Occipital lobe (tissue), 2 donors: ENCODE results near the gene WDR55. TPM values are rescaled to one million over a fixed set of nuclear protein-coding genes. Genes with fewer than 3 reads are reported as not detected.
A peak's percentile ranks its signal among the peaks of the same experiment; 100 is the strongest.
"Not testable (repeated sequence)": the region's sequence is repeated elsewhere in the genome, so short reads cannot be mapped to it uniquely, and the experiment has no call there.

Source experiments
- DNase-seq: peaks from one replicate; lab custom pipeline; 2025; lab: John Stamatoyannopoulos, UW
- total RNA-seq: library from RNA; depleted of rRNA; stranded (reverse); fragments of >200 nt; gene quantifications from one replicate; pipeline ENCODE4 v1.2.3, GENCODE V29; 2014

Gene WDR55
- total RNA-seq, 1 donor from 2014 or later = 14.2 TPM

DNA sequence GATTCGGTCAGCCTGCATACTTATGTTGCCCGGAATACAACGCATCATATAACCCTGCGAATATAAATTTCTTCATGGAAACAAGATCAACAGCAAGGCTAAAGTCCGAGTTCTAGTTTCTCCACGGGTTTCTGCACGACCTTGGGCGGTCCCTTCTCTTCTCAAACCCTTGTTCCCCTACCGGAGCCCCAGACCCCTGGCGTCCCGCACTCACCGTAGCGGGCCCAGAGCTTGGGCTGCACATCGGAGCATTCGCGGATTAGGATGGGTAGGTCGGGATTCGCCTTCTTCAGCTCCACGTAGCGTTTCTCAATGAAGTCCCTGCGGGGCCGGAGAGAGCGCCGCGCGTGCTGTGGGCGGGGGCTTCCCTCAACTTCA, 17.7 kb upstream of the WDR55 start:
- DNase-seq = no peak

- no peak for DNase-seq
These were observed 5.8 kb upstream of the WDR55 start for GRCh38 chr5:140658870-140659269.

DNA sequence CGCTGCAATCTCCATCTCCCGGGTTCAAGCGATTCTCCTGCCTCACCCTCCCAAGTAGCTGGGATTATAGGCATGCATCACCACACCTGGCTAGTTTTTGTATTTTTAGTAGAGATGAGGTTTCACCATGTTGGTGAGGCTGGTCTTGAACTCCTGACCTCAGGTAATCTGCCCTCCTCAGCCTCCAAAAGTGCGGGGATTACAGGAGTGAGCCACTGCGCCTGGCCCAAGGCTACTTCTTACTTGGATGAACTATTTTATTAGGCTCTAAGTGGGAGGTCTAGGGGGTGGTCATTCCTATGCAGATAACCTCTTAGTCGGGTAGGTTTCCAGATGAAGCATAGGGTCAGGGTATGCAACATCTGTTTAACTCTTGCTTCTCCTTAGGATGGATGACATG, 4.3 kb upstream of the WDR55 start:
- DNase-seq = not testable (repeated sequence)

GRCh38 chr5:140664030-140664358, 710 bp upstream of the WDR55 start:
- DNase-seq = no peak

DNA sequence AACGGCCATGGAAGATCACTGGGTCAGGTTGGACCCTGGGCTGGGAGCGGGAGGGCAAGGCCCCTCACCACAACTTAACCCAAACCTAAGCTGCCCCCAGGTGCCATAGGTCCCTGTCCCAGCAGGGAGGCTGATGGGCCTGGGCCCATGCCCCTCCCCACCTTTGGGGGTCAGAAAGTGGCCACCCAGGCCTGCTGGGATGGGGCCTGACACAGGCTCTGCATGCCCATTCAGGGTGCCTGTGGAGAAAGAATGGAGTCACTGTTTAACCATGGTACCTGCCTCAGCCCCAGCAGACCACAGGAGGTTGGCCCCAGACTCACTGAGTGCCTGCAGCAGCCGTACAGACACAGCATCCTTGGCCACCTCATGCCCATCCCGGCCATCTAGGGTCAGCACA, 6.3 kb downstream of the WDR55 start:
- not testable (repeated sequence) for DNase-seq

GRCh38 chr5:140671472-140672125, 6.9 kb downstream of the WDR55 start:
- DNase-seq = no peak

DNA sequence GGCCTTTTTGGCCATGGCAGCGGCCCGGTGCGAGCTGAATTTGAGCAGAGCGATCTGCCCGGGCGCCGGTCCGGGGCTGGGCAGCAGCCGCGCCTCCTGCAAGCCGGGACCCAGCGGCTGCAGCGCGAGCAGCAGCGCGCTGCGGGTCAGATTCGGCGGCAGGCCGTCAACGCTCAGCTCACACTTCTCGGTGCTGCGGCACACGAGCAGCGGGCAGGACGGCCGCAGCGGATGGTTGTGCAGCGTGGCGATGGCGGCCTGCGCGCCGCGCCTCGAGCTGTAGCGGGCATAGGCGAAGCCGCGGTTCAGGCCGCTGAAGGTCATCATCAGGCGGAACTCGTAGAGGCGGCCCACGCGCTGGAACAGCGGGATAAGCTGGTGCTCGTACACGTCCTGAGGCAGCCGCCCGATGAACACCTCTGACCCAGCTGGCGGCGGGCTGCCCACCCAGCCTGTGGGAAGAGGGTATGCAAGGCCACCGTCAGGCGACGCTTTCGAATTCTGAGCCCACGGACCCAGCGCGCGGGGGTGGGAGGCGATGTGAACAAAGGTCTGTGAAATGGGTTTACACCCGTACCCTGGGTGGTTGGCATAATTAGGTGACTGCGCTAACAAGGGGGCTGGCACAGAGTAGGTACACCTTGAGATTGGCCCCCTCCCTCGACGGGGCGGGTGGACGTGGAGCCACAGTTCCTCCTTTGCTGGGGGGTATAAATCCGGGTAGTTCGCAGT, 7.9 kb downstream of the WDR55 start:
- no peak for DNase-seq

DNA sequence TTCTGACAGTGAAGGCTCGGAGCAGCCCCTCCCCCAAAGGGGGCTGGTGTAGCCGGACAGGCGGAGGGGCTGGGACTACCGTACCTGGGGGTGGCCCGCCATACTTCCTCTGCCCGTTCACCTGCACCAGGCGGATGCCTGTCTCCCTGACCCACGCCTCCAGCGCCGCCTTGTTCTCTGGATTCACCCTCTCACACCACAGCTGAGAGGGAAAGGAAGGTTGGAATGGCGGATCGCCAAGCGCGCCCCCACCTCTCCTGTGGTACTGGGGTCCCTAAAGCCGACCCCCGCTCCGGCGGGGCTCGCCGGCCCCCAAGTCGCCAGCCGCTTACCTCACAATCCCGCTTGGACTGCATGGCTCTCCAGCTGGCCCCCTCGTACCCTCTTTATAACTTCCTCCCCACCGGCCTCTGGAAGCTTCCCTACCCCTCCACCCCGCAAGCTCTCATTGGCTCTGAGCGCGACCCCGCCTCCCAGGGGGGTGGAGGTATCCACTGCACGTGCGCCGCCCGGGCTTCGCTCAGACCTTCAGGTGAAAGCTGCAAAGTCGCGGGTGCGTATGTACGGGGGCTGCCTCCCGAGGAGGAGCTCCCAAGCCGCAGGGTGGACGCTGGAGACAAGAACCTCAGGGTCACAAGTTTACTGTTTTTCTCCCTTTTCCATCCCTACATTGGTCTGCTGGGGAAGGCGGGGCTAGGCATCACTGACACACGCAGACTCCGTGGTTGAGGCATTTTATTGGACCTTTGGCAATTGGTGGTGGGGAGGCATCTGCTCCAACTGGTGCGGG, 8.7 kb downstream of the WDR55 start, which contains the start of gene DND1:
Gene DND1 (minus strand): TSS at position 390 of the 790 bp plus-strand sequence. CDS start 34 bp downstream, at position 356.
- no peak for DNase-seq

- DNase-seq = no peak
These were observed 9.5 kb downstream of the WDR55 start for GRCh38 chr5:140674211-140674610.

DNA sequence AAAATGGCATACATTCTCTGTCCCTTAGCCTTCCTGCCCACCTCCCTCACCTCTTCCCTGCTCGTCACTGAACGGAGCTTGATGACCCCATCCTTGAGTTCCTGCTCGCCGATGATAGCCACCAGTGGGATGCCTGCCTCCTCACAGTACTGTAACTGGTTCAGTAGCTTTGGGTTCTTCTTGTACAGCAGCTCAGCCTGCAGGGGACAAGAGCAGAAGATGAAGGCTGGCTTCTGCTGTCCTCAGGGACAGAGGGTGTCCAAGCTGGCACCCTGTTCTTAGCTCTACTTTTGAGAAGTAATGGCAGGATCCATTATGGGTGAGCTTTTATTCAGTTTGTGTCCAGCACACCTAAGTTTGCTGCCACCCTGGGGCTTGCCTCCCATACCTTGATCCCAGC, 9.9 kb downstream of the WDR55 start:
- no peak for DNase-seq

DNA sequence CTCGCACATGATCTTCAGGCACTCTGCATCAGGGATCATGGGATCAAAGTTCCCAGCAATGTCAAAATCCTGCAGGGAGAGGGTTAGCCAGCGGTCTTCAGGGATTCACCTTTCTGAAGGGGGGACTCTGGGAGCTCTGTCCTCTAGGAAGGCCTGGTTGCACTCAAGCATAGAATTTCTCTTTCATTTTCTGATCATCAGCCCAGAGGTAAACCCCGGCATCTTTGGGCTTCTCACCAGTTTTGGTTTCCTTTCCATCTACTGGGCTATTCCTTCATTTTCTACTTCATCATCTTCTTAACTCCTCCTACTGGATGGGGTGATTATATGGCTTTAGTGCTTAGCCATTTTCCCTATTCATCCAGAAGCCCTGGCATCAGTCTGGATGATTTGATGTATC, 13.2 kb downstream of the WDR55 start:
- DNase-seq = no peak

- no peak for DNase-seq
These were observed 14.3 kb downstream of the WDR55 start for GRCh38 chr5:140678993-140679392.

- DNase-seq = no peak
These were observed 25.8 kb downstream of the WDR55 start for GRCh38 chr5:140690376-140690932.

DNA sequence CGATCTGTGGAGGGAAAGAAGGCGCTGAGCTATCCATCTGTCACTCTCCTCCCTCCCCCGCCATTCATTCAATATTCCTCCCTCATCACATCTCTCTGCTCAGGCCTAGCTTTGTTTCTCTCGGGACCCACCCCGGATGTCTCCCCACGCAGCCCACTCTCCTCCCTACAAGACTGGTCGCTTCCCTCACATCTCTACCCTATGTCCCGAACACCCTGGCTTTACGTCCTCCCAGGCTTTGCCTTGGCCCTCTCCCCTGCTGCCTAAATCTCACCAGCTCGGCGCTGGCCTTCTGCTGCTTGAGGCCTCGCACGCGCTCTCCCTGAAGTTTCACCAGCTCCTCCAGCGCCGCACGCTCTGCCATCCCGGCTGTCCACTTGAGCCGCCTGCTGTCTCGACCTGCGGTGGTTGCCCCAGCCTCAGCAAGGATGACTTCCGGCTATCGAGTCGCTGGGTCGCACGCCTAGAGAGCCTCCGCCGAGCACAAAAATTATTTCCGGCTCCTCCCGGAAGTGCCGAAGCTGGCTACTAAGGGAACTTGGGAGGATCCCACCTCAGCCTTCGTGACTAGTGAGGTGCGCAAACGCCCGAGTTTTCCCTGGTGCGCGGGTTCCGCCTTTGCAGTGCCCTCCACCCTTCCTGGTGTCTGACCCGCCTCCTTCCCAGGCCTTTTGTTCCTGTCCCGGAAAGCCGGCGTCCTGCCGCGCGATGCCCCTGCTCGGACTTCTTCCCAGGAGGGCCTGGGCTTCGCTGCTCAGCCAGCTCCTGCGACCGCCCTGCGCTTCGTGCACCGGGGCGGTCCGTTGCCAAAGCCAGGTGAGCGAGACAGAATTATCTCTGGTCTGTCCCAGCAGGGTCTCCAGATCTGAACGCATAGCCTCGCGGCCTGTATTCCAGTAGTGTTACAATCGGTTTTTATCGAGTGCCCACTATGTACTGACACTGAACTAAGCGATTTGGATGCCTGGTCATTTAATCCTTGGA, 26.5 kb downstream of the WDR55 start, which contains the start of the genes HARS1 and HARS2:
Gene HARS1 (minus strand): TSS at position 430 of the 984 bp plus-strand sequence. CDS start 66 bp downstream, at position 364.
Gene HARS2 (plus strand): TSS at position 515 of the 984 bp plus-strand sequence. CDS start 194 bp downstream, at position 709.
- peak; percentile 88 for DNase-seq

- DNase-seq = no peak
These were observed 29.6 kb downstream of the WDR55 start for GRCh38 chr5:140694276-140694675.

- no peak for DNase-seq
These were observed 32.3 kb downstream of the WDR55 start for GRCh38 chr5:140696891-140697492.

DNA sequence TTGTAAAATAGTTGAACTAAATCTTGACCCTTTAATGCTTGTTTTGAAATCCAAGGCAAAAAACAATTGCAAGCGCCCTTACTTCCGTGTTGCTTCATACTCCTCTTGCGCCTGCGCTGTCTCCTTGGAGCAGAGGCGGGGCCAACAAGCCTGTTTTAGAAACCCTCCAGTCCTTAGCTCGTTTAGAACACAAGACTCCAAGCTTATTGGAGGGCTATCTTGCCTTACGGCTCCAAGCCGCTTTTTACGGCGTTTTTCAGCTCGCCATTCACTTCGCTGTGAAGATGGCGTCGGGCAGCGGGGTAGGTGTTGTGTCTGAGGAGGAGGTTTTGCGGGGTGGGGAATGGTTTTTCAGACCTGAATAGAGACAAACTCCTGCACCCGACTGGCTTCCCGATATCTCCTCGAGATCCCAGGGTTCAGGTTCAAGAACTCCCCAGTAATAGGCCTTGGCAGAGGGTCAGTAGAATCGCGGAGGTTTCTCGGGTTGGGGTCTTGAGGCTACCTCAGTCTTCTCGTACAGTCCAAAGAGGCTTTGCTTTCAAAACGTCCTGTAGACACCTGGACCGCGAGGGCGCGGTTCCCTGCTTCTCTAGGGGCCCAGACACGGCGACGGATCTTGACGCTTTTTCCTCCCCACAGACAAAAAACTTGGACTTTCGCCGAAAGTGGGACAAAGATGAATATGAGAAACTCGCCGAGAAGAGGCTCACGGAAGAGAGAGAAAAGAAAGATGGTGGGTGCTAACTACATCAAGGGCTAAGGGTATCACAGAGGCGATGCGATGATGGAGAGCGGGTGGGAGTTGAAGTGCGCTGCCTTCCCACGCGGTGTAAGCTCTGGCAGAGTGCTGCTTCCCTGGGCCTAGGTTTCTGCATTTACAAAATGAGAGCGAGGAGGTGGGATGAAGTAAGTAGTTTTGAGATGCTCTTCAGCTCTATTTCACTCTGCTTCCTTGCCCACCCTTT, 35.8 kb downstream of the WDR55 start, which contains the start of gene ZMAT2:
Gene ZMAT2 (plus strand): TSS at position 271 of the 968 bp plus-strand sequence. CDS start 14 bp downstream, at position 285.
- DNase-seq = peak; percentile 93

DNA sequence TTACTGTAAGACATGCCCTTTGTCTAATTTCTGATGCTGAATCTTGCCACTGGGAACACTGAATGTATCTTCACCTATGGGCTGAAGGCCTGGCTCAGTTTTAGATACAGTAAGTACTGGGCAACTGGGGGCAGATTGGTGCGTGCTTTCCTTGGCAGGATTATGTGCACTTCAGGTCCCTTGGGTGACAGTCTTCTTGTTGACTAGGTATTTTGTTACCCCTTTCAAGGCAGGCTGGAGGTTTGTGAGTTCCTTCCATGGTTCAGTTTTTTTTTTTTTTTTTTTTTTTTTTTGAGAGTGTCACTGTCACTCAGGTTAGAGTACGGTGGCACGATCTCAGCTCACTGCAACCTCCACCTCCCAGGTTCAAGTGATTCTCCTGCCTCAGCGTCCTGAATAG, 43.1 kb downstream of the WDR55 start:
- no peak for DNase-seq

- not testable (repeated sequence) for DNase-seq
These were observed 44.1 kb downstream of the WDR55 start for GRCh38 chr5:140708787-140709186.
